GM21360 (cell line): ENCODE measurements around the gene RHOB.

Experiments used
- ATAC-seq: cut with Tn5 transposase; IDR thresholded peaks from one replicate; pipeline ENCODE4 v1.9.1; 2021; ENCODE audit warnings: mild to moderate bottlenecking, moderate library complexity; ENCODE audit not compliant: unreplicated experiment

RHOB gene

DNA sequence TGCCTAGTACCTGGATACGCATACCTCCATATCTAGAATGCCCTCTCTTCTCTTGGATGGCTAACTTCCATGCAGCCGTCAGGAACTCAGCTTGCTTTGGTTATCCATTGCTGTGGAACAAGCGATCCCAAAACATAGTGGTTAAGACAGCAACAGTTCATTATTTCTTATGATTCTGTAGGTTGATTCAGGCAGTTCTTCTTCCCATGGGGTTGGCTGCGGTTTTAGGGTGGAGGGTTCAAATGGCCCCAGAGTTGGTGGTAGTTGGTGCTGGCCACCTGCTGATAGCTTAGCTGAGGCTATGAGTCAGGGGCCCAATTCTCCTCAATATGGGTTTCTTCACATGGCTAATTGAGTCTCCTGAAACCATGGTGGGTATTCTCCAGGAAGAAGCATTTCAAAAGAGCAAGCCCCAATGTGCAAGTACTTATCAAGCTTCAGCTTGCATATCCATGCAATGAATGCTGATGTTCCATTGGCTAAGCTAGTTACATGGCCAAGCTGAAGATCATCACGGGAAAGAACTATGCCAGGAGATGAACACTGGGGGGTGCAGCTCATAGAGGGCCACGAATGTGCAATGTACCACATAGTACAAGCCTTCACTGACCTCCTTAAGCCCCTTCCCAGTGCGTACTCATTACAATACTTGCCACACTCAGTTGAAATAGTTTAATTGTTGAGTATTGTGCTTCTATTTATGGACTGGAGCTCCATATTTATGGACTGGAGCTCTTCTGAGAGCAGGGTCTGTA lies 10.0 kb upstream of the RHOB start:
- ATAC-seq = no peak

DNA sequence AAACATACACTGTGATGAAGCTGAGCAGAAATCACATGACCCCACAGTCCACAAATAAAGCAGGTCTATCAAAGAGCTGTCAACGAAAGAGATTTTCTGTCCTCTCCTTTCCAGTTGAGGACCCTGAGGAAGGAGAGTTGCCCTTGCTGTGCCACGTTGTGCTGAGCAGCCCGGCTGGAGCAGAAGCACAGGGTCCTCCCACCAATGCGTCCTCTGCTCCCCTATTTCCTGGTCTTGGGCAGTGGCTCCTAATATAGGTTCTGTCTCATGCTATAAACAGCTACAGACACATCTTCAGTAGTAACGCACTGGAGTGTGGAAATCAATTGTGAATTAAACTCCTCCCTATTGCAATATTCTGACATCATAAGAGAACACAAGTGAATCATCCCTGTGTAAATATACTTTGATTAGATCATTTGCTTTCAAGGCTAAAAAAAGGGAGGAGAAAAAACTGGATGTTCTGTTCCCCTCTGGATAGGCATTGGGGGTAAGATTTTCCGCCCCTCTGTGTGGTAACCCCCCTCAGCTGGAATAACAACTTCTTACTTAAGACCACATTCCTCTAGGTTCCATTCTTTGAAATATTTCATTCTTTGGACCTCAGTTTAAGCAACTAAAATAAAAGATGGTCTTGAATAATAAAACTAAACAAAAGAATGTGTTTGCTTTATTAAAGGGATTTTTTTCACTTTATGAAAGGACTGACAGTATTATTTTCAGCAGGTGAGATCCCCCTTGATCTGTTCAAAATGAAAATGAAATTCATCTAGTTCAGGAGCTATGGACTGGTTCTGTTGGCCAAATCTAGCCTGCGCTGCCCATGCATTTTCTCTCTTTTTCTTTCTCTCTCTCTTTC lies 8.3 kb upstream of the RHOB start:
- no peak for ATAC-seq

DNA sequence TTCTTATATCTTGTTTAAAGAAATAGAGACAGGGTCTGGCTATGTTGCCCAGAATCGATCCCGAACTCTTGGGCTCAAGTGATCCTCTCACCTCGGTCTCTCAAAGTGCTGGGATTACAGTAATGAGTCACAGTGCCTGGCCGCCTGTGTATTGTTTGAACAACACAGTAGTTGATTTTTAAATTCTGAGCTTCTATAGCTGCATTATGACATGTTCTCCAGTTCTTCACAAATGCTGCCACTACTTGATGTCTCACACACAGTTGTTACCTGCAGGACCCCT lies 7.7 kb upstream of the RHOB start:
- ATAC-seq = no peak

DNA sequence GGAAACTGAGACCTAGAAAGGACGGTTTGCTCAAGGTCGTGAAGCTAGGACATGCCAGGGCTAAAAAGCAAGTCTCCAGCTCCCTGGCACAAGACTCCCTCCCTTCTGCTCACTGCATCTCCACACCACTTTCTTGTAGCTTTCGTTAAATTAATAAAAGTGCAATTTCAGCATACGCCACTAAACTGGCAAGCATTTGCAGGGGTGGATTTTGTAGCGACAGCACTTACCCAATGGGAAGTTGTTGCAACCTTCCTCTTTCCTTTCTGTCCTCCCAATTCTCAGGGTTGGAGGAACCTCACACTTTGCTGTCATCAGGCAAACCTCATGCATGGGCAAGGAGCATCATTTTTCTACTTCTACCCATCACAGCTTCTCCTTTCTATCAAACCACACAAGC lies 7.4 kb upstream of the RHOB start:
- no peak for ATAC-seq

DNA sequence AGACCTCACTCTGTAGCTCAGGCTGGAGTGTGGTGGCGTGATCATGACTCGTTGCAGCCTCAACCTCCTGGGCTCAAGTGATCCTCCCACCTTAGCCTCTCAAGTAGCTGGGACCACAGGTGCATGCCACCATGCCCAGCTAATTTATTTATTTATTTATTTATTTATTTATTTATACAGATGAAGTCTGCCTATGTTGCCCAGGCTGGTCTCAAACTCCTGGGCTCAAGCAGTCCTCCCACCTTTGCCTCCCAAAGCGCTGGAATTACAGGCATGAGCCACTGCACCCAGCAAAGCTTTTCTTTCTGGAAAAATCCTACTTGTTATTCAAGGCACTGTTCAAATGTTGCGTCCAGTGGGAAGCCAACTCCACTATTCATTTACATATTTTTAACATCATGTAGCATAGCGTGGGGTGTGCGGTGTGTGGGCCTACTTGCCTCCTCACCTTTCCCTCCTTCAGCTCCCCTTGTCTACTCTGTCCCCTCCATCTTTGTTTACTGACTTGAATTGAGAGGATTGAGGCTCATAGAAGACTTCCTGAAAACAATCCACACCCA lies 6.8 kb upstream of the RHOB start:
- no peak for ATAC-seq

DNA sequence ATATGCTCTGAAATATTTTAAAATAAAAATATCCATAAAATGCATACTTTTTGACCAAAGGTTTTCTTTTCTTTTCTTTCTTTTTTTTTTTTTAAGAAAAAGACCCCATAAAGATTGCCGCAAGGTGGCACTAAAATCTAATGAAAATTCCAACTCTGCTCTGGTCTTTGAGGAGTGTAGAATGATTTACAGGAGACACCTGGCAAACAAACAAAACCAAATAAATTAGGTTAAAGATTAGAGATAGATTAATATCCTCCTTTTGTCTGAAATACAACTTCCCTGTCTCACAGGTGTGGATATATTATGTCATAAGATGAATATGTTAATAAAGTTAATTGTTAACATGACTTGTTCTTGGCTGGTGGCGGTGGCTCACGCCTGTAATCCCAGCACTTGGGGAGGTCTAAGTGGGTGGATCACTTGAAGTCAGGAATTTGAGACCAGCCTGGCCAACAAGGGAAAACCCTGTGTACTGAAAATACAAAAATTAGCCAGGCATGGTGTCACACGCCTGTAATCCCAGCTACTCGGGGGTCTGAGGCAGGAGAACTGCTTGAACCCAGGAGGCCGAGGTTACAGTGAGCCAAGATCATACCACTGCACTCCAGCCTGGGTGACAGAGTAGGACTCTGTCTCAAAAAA lies 3.5 kb upstream of the RHOB start:
- no peak for ATAC-seq

DNA sequence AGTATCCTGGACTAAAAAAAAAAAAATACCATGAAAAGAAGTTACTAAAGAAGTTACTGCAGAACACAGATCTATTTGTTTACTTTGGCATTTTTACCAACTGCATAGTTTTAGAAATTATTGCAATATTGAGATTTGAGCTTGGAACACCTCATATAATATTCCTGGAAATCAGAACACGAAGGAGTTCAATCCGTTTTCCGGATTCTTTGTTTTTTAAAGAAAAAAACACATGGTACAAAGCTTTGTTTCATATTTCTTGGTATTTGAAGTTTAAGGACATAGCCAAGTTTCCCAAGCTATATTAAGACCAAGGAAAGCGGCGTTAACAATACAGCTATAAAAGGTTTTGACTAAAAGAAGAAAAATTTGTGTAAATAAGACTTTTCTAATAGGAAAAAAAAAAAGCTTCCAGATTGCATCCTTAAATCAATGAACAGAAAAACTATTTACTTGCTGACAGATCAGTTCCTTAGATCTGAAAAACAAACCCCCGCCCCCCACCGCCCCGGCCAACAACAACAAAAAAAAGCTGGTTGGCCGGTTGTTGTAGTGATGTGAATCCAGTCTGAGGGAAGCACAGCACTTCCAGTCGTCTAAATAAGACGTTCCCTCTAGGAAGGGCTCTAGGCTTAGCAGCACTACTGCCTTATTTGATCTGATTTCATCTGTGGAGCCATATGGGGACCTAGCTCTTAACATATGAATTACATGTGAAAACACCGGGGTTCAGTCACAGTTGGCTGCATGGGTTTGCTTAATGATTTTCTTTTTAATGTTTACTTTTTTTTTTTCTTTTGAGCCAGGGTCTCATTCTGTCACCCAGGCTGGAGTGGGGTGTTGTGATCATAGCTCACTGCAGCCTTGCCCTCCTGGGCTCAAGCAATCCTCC lies 2.5 kb upstream of the RHOB start:
- ATAC-seq = no peak

DNA sequence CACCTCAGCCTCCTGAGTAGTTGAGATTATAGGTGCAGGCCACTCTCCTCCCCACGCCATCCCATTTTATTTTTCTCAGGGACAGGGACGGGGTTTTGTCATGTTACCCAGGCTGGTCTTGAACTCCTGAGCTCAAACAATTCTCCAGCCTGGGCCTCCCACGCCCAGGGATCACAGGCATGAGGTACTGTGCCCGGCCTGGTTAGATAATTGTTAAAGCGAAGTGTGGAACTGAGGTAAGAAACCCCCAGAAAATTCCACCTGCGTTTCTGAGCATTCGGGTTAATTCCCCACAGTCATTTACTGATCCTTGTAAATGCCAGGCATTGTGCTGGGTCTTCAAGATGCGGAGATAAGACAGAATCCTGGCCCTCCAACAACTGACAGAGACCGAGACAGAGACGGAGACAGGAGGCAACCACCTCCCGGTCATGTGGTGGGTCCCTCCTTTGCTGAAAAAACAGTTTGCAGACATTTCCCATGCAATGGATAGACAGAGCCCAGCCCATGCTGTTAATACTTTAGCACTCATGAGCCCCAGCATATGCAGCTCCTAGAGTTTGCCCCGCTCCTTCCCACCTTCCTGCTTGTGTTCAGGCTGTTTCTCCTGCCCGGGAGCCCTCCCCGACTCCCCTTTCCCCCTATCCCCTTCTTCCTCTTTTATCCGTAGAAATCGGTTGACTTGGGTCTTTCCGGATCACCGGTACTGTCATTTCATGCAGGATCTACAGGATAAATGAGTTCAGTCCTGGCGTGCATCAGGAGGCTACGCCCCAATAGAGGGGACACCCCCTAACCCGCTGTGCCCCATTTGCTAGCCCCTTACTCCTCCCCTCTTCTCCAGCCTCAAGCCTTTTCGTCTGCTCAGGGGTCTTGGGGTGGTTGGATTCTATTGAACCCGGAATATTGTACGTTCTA lies 1.6 kb upstream of the RHOB start:
- no peak for ATAC-seq

DNA sequence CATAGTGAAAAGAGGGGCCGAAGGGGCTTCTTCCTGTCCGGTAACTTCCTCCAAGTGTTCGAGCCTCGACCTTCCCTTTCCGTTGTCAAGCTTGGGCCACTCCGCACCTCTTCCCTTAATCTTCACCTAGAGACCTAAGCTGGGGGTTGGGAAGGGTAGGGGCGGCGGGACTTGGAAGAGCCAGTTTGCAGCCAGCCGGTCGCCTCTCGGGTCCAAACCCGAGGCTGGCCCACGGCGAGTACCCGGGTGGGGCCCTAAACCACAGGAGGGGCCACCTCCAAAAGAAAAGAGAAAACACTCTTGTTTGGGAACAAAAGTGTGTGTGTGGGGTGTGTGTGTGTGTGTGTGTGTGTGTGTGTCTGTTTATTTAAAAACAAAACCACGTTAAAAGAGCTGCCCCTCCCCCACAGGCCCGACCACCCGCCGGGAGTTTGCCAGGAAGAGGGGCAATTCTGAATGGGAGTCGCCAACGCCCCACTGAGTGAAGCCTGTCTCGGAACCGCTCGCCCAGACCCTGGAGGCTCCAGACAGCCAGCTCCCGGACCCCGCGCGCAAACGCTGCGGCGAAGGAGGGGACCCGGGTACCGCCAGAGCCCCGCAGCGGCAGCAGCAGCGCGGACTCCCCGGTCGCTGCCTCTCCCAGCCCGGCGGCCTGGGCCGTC lies 488 bp upstream of the RHOB start:
- ATAC-seq = no peak

DNA sequence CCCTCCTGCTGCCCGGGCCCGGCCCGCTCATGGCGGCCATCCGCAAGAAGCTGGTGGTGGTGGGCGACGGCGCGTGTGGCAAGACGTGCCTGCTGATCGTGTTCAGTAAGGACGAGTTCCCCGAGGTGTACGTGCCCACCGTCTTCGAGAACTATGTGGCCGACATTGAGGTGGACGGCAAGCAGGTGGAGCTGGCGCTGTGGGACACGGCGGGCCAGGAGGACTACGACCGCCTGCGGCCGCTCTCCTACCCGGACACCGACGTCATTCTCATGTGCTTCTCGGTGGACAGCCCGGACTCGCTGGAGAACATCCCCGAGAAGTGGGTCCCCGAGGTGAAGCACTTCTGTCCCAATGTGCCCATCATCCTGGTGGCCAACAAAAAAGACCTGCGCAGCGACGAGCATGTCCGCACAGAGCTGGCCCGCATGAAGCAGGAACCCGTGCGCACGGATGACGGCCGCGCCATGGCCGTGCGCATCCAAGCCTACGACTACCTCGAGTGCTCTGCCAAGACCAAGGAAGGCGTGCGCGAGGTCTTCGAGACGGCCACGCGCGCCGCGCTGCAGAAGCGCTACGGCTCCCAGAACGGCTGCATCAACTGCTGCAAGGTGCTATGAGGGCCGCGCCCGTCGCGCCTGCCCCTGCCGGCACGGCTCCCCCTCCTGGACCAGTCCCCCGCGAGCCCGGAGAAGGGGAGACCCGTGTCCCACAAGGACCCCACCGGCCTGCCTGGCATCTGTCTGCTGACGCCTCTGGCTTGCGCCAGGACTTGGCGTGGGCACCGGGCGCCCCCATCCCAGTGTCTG lies 767 bp downstream of the RHOB start:
- ATAC-seq = peak; percentile 1

DNA sequence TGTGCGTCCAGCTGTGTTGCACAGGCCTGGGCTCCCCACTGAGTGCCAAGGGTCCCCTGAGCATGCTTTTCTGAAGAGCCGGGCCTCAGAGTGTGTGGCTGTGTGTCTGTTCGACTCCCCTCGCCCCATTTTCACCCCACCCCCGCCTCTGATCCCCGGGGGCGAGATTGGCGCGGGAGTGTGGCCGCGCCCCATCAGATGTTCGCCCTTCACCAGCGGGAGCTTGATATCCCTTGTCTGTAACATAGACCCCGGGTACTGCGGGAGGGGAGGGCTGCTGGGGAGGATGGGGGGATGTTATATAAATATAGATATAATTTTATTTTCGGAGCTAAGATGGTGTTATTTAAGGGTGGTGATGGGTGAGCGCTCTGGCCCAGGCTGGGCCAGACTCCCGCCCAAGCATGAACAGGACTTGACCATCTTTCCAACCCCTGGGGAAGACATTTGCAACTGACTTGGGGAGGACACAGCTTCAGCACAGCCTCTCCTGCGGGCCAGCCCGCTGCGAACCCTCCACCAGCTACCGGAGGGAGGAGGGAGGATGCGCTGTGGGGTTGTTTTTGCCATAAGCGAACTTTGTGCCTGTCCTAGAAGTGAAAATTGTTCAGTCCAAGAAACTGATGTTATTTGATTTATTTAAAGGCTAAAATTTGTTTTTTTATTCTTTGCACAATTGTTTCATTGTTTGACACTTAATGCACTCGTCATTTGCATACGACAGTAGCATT lies 1.5 kb downstream of the RHOB start:
- no peak for ATAC-seq

DNA sequence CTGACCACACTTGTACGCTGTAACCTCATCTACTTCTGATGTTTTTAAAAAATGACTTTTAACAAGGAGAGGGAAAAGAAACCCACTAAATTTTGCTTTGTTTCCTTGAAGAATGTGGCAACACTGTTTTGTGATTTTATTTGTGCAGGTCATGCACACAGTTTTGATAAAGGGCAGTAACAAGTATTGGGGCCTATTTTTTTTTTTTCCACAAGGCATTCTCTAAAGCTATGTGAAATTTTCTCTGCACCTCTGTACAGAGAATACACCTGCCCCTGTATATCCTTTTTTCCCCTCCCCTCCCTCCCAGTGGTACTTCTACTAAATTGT lies 2.1 kb downstream of the RHOB start:
- ATAC-seq = no peak

DNA sequence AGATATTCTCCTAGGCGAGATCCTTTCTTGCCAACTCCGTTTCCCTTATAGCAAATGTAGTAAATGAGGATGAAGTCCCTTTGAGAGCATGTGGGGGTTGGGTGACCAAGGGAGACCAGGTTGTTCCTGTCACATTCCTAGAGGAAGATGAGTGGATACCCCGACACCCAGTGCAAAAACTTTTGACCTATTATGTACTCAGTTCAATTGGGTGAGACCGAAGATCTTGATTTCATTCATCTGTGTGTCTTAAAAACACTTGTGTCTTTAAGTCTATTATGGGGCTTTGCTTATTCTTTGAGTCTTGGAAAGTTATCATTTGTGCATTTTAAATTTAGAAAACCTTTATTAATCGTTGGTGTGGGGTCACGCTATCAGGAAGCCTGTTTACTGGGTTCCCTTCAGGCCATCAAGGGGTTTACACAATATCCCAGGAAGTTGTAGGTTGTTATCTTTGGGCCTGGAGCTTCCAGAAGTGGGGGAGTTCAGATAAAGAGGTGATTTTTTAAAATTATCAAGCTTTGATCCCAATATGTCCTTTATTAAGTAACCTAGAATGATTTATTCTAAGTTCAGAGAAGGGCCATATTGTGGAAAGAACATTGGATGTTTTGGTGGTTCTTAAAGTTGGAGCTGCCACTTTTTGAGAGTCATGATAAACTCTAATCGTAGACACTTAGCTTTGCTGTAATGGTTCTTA lies 2.8 kb downstream of the RHOB start:
- ATAC-seq = no peak

DNA sequence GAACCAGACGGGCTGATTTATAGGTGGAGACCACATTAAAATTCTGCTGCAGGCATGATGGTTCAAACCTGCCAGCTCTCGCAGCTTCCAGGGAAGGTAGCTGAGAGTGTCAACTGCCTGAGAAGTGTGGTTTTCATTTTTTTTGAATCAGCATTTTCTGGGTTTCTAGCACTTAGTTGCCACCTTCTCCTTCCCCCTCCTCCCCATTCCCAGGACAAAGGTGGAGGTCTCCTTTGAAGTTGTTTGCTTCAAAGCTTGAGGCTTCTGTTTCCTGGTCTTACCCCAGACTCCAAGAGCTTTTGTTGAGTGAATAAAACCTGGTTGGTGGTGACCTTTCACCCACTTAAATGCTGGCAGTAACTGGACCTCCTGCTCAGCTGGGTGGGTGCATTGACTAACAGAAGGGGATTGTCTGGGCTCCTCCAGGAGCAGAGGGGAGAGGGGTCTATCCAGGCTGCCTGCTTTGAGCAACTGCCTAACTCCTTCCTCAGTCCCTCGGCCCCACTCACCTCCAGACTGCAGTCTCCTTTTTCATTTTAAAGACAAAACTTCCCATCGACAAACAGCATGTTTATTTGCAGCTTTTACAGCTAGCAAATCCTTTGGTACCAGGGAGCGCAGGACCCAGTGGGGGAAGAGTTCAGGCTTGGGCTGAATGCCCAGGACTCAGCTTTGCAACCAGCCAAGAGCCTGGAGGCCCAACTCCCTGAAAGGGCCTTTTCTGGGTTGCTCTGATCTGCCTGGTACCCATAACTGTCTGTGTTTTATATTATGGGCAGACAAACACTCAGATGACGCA lies 3.5 kb downstream of the RHOB start:
- no peak for ATAC-seq

DNA sequence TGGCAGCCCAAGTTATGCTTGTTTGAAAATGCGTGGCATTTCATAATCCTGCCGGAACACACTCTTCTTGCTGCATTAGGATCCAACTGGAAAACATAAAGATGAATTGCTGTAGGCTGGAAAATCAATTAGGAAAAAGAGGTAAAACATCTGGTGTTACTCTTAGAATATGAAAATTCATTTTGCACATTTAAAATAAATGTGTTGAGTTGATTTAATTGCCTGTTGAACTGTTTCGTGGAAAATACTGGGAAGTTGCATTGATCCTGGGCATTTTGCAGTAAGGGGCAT lies 4.1 kb downstream of the RHOB start:
- ATAC-seq = no peak

DNA sequence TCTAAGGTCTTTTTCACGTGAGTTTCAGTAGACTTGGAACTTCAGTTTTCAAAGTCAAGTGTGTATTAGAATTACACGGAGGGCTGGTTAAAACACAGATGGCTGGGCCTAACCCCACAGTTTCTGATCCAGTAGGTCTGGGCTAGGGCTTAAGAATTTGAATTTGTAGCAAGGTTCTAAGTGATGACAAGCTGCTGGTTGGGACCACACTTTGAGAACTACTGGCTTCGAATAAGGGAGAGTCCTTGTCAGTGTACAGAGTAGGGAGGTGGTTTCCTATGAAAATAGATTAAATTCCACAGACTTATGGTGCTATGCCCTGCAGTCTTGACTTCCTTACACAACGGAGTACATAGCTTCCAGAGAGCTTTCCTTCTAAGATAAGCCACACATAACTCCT lies 4.5 kb downstream of the RHOB start:
- ATAC-seq = no peak
